GM13976 (cell line): ENCODE measurements around the gene UBE4A.
"Not testable (repeated sequence)": the region's sequence is repeated elsewhere in the genome, so short reads cannot be mapped to it uniquely, and the experiment has no call there.

Experiments used
- DNase-seq: peaks from one replicate; pipeline ENCODE4 v3.0.0; 2012; ENCODE audit warnings: low spot score
- CTCF ChIP-seq: IDR thresholded peaks from 2 replicates; pipeline ENCODE4 v1.5.1; 2012; ENCODE audit warnings: borderline replicate concordance, mild to moderate bottlenecking; ENCODE audit not compliant: insufficient read depth; ENCODE audit errors: extremely low read depth, missing control alignments, control extremely low read depth
- in situ Hi-C: fragments of 300-500 bp; cut with MboI; formaldehyde crosslinking; loops from one replicate; pipeline ENCODE4 v1.12.0; 2022; ENCODE audit warnings: low sequenced_read_pairs, mixed read lengths, inconsistent platforms; ENCODE audit not compliant: unreplicated experiment

The UBE4A gene

DNA sequence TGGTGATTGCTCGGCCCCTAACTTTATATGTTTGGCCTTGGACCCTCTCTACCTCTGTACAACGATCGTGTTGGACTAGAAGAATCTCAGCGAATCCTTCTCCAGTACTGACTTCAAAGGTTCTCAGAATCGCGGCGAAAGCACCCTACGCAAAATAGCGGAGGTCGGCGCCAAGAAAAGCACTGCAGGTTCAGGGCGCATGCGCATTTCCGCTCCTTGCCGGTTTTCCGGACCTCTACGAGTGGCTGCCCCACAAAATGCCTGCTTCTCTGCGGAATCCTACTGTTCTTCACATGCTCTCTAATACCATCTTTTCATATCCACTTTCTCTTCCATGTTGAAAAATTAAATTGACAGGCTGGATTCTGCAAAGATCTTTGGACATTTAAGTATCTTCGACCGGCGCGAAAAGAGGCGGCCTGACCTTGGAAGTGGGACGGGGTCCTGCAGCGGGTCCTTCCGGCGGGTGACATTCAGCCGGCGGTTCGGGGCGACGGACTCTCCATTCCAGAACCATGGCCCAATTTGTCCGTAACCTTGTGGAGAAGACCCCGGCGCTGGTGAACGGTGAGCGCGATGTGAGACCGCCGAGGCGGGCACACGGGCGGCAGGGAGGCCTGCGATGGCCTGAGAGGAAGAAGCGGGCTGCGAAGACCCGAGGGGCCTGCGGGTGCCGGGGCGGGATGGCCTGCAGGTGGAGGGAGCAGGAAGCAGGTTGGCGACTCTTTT lies 41.9 kb downstream of the UBE4A start, which contains the start of gene ATP5MG:
Gene ATP5MG, plus strand, starts transcription at position 456 of the 729 bp plus-strand sequence. Its CDS starts 60 bp downstream, at position 516.
- peak; percentile 89 for DNase-seq
- in situ Hi-C loops = no loop called here
- no peak for TF ChIP-seq CTCF

- in situ Hi-C loops = no loop called here
- DNase-seq = no peak
- TF ChIP-seq CTCF = no peak
Observed at GRCh38 chr11:118401880-118402590, 42.6 kb downstream of the UBE4A start.

GRCh38 chr11:118402594-118402993 lies 43.2 kb downstream of the UBE4A start:
- DNase-seq, in situ Hi-C loops: not testable (repeated sequence)

- no peak for TF ChIP-seq CTCF
- DNase-seq = no peak
- in situ Hi-C loops = no loop called here
Observed at GRCh38 chr11:118406599-118407166, 47.3 kb downstream of the UBE4A start.

DNA sequence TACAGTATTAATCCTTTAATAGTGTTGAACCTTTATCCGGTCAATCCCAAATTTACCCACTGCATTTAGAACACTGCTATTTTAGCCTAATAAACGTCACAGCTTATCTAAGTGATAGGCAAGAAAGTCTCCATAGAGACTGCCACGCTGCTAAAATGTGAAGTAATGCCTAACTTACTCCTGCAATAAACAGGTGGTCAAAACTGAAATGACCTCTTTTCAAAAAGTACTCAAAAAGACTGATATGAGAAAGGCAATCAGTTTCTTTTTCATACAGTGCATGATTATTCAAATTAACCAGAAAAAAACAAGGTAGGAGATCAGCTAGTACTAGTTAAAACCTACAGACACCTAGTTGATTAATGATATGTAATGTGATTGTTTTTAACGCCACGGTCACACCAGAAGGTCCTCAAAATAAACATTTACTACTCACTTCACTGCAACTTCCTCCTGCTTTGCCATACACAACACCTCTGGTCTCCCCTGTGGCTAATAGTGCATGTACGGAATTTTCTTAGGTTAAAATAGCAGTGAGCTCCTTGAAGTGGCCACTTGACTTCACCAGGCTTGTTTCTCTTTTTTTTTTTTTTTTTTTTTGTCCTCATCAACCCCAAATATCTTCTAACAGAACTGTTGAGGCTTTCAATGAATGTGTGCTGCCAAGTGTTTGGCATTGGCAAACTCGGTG lies 50.8 kb downstream of the UBE4A start:
- in situ Hi-C loops = no loop called here
- DNase-seq = peak; percentile 37
- no peak for TF ChIP-seq CTCF

- TF ChIP-seq CTCF = no peak
- in situ Hi-C loops = no loop called here
- no peak for DNase-seq
Observed at GRCh38 chr11:118411530-118411929, 52.1 kb downstream of the UBE4A start.

DNA sequence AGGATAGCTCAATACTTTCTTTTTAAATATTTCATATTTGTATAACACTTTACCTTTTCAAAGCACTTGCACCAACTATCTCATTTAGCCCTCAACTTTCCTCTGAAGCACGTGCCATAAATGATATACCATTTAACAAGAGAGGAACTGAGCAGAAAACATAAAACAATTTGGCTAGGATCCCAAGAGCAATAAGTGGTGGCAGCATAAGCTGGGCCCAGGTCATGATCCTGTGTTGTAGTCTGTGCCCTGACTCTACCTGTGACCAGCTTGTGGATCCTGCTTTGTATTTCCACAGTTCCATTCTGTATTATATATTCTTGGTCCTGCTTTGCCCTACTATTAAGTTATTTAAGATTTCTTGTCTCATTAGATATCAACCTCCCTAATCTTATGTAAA lies 53.5 kb downstream of the UBE4A start:
- in situ Hi-C loops = no loop called here
- no peak for DNase-seq
- no peak for TF ChIP-seq CTCF
